ENCODE measurements around the gene DNAH2.

The DNAH2 gene

GRCh38 chr17:7857713-7858521, 140.4 kb downstream of the DNAH2 start, which contains the start of gene CYB5D1 (continued):
- TF ChIP-seq HOXA7 (CRISPR knock-in tag; IDR thresholded peaks at IDR 0.05; ENCODE audit: borderline replicate concordance): no peak
- TF ChIP-seq ZNF416 (tag by site-specific recombination; IDR thresholded peaks at IDR 0.05): no peak
- no peak for TF ChIP-seq ZNF571 (tag by site-specific recombination; IDR thresholded peaks at IDR 0.05)
- peak; percentile 38; the same call in 1 of the 2 replicates for TF ChIP-seq ZNF341 (tag by site-specific recombination; IDR thresholded peaks at IDR 0.05; ENCODE audit: low read depth)
- no peak for TF ChIP-seq ZNF133 (tag by site-specific recombination; IDR thresholded peaks at IDR 0.05)
- no peak for TF ChIP-seq ZNF596 (tag by site-specific recombination; IDR thresholded peaks at IDR 0.05)
- no peak for TF ChIP-seq ZNF521 (tag by site-specific recombination; IDR thresholded peaks at IDR 0.05)
- TF ChIP-seq SALL2 (tag by site-specific recombination; IDR thresholded peaks at IDR 0.05; ENCODE audit: borderline replicate concordance): no peak
- peak; percentile 21; the same call in 1 of the 2 replicates for TF ChIP-seq PRDM10 (tag by site-specific recombination; IDR thresholded peaks at IDR 0.05)
- TF ChIP-seq ZSCAN30 (tag by site-specific recombination; IDR thresholded peaks at IDR 0.05): 0 out of 2 replicates have a peak, but pooled peaks have one; percentile 48
- peak; percentile 83 for TF ChIP-seq ZNF660 (tag by site-specific recombination; IDR thresholded peaks at IDR 0.05)
- TF ChIP-seq GLIS1 (tag by site-specific recombination; IDR thresholded peaks at IDR 0.05): no peak; the same call in none of the 2 replicates
- 0 out of 2 replicates have a peak, but pooled peaks have one; percentile 5 for TF ChIP-seq ZNF837 (tag by site-specific recombination; IDR thresholded peaks at IDR 0.05)
- TF ChIP-seq ZBTB49 (tag by site-specific recombination; IDR thresholded peaks at IDR 0.05; ENCODE audit: low read depth): no peak
- TF ChIP-seq SP2 (tag by site-specific recombination; IDR thresholded peaks at IDR 0.05): no peak; the same call in 1 of the 2 replicates
- TF ChIP-seq ZNF157 (tag by site-specific recombination; IDR thresholded peaks at IDR 0.05): no peak
- no peak for TF ChIP-seq ZNF704 (tag by site-specific recombination; IDR thresholded peaks at IDR 0.05)
- no peak for TF ChIP-seq ZNF624 (tag by site-specific recombination; IDR thresholded peaks at IDR 0.05)
- no peak for TF ChIP-seq ZNF132 (tag by site-specific recombination; IDR thresholded peaks at IDR 0.05; ENCODE audit: borderline replicate concordance)
- TF ChIP-seq ZNF785 (tag by site-specific recombination; IDR thresholded peaks at IDR 0.05): no peak
- no peak for TF ChIP-seq ZNF48 (tag by site-specific recombination; IDR thresholded peaks at IDR 0.05)
- no peak for TF ChIP-seq IKZF3 (tag by site-specific recombination; IDR thresholded peaks at IDR 0.05)
- no peak for TF ChIP-seq ZSCAN16 (tag by site-specific recombination; IDR thresholded peaks at IDR 0.05)
- peak; percentile 78; the same call in 1 of the 2 replicates for TF ChIP-seq ZNF600 (tag by site-specific recombination; IDR thresholded peaks at IDR 0.05)
- TF ChIP-seq ZNF629 (tag by site-specific recombination; IDR thresholded peaks at IDR 0.05): 0 out of 2 replicates have a peak, but pooled peaks have one; percentile 32
- TF ChIP-seq ZNF585B (tag by site-specific recombination; IDR thresholded peaks at IDR 0.05): no peak
- TF ChIP-seq ZBTB21 (tag by site-specific recombination; IDR thresholded peaks at IDR 0.05): no peak
- TF ChIP-seq MZF1 (tag by site-specific recombination; IDR thresholded peaks at IDR 0.05; ENCODE audit: borderline replicate concordance): no peak
- no peak for TF ChIP-seq ZNF112 (tag by site-specific recombination; IDR thresholded peaks at IDR 0.05)
- no peak for TF ChIP-seq HOXC10 (CRISPR knock-in tag; IDR thresholded peaks at IDR 0.05)
- peak; percentile 72 for TF ChIP-seq ZNF366 (tag by site-specific recombination; conservative IDR thresholded peaks at IDR 0.05)
- TF ChIP-seq ZNF404 (tag by site-specific recombination; IDR thresholded peaks at IDR 0.05): no peak
- no peak for TF ChIP-seq ZBTB1 (tag by site-specific recombination; IDR thresholded peaks at IDR 0.05)
- no peak for TF ChIP-seq ZNF670 (tag by site-specific recombination; IDR thresholded peaks at IDR 0.05; ENCODE audit: low read depth)
- peak; percentile 43; the same call in 1 of the 2 replicates for TF ChIP-seq ZNF777 (tag by site-specific recombination; IDR thresholded peaks at IDR 0.05; ENCODE audit: borderline replicate concordance)
- no peak for TF ChIP-seq TCF7L2 (IDR thresholded peaks at IDR 0.05; ENCODE audit: borderline replicate concordance, low read depth, low read length)

All from HEK293 (cell line).